Measurements from ENCODE around the gene RPUSD4. TPM values are rescaled to one million over a fixed set of nuclear protein-coding genes. Genes with fewer than 3 reads are reported as not detected.

Gene RPUSD4
- 34.6 TPM for total RNA-seq

GRCh38 chr11:126211236-126212088 is at the start of gene RPUSD4, which contains the start of gene FAM118B:
RPUSD4 (minus strand) TSS chr11:126211650; CDS start chr11:126211638, 12 bp downstream.
FAM118B (plus strand) TSS chr11:126211782; CDS start chr11:126235002, 23,220 bp downstream.

Other genes starting within 250 kb of the RPUSD4 start
- gene CDON, start 148.8 kb downstream of the RPUSD4 start, total RNA-seq, result 192 TPM
- gene FAM118B, start 132 bp upstream of the RPUSD4 start, total RNA-seq, result 30.2 TPM
- gene SRPRA, start 57.2 kb upstream of the RPUSD4 start, total RNA-seq, result 46.3 TPM
- gene FOXRED1, start 57.5 kb upstream of the RPUSD4 start, total RNA-seq, result 33.1 TPM
- gene TIRAP, start 71.4 kb upstream of the RPUSD4 start, total RNA-seq, result 8.0 TPM
- gene DCPS, start 92.4 kb upstream of the RPUSD4 start, total RNA-seq, result 10.7 TPM
- 33.5 TPM for gene ST3GAL4, start 144.0 kb upstream of the RPUSD4 start, total RNA-seq